Inflammatory macrophage treated with lipopolysaccharide for 1 hour (primary cell): ENCODE data around the gene TRMT11.

Experiments
- DNase-seq, 2 donors: peaks; one replicate each; pipeline ENCODE4 v3.0.0-alpha.2; 2020 to 2022

Gene TRMT11

GRCh38 chr6:125994670-125995488 is 8.5 kb downstream of the TRMT11 start:
- no peak for DNase-seq

- peak; percentile 35 to 86 for DNase-seq
Observed at GRCh38 chr6:125995972-125996580, 9.7 kb downstream of the TRMT11 start.

DNA sequence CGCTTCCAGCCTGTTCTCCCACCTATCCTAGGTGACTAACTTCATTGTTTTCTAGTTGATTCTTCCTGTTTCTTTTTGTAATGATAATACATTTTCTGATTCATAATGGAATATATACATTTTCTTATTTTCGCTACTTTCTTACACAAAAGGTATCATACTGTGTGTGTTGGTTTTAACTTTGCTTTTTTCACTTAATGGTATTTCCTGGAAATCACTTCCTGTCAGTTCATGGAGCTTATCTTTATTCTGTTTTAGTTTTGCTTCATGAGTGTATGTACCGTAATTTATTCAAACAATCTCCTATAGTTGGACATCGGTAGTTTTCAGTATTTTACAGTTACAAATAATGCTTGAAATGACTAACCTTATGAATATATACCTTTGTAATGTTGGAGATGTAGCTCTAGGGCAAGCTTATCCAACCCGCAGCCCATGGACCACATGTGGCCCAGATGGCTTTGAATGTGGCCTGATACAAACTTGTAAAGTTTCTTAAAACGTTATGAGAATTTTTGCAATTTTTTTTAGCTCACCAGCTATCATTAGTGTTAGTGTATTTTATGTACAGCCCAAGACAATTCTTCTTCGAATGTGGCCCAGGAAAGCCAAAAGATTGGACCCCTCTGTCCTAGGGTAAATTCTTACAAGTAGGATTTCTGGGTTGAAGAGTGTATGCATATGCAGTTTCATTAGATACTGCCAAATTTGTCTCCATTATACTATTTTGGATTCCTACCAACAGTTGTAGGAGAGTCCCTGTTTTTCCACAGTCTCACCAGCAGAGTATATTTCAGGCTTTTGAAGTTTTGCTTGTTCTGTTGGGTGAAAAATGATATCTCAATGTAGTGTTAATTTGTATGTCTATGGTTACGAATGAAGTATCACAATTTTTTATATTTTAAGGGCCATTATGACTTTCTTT is 16.7 kb downstream of the TRMT11 start:
- no peak for DNase-seq

DNA sequence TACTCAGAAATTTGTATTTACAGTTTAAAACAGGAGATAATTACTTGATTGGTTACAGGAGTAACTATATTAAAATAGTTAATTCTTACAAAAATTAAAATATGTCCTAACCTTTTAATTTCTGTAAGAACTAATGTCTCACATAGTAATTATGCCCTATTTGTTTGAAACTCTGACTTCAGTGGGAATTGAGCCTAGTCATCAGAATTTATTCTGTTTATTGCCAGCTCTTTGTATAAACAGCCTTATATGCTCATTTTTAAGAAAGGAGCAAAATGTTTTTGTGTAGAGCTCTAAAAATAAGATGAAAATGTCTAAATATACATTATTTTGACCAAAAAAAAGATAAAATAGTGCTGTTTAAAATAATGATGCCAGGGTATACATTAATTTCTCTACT is 21.5 kb downstream of the TRMT11 start:
- no peak for DNase-seq

DNA sequence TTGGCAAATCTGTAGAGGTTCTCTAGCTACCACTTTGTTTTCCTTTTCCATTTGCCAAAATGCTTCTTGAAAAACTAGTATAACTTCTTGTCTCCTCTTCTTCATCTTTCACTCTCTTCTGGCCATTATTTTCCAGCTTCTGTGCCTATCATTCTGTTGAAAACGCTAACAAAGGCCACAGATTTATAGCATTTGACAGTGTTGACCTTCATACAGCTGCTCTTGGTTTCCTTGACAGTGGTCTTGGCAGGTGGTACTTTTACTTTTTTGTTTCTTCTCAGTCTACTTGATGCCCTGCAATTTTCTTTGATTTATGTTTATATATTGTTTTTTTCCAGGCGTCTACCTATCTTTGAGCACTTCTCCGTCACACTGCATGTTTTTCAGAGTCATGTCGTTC is 23.7 kb downstream of the TRMT11 start:
- no peak for DNase-seq

- DNase-seq, result no peak
Observed at GRCh38 chr6:126015863-126016262, 29.5 kb downstream of the TRMT11 start.

DNA sequence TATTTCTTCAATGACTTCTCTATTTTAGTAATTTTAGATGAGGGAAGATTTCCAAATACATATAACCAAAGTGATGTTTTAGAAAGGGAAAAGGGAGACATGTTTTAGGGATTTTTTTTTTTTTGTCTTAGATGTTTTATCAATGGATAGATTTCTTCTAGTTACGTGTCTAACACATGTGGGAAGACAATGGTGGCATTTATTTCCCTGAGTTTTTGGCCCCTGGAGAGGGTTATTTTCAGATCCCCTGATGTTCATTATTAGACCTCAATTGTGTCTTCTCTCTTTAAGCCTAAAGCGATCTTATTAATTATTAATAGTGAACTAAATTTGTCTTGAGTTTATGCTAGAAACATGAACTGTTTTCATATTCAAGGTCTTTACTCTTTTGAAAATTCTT is 30.3 kb downstream of the TRMT11 start:
- no peak for DNase-seq

DNA sequence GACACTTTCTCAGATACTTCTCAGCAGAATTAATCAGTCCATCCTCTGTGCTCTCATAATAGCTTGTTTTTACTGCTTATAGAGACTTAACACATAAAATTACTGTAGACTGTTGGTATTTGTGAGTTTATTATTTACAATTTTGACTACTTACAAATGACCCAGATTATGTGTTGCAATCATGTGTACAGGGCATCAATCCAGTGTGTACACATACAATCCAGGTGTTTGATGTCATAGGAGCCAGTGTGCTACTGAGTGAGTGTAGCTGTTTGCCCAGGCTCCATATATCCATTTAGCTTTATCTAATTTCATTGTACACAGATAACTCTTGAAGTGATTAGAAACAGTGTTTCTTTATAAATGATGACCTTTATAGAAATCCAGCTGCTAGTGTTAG is 31.3 kb downstream of the TRMT11 start:
- DNase-seq, result no peak

GRCh38 chr6:126020305-126021050 is 34.1 kb downstream of the TRMT11 start:
- no peak for DNase-seq

DNA sequence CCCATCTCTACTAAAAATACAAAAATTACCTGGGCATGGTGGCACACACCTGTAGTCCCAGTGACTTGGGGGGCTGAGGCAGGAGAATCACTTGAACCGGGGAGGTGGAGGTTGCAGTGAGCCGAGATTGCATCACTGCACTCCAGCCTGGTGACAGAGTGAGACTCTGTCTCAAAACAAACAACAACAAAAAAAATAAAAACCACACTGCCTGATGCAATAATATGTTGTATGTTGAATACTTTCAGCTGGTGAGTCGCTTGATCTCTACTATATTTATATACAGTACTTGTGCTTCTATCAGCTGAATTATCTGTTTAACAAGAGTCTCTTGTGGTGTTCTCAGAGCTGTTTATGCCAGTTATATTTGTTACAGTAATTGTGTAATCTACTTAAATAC is 37.1 kb downstream of the TRMT11 start:
- peak in 1 of 2 donors; percentile 4 for DNase-seq

DNA sequence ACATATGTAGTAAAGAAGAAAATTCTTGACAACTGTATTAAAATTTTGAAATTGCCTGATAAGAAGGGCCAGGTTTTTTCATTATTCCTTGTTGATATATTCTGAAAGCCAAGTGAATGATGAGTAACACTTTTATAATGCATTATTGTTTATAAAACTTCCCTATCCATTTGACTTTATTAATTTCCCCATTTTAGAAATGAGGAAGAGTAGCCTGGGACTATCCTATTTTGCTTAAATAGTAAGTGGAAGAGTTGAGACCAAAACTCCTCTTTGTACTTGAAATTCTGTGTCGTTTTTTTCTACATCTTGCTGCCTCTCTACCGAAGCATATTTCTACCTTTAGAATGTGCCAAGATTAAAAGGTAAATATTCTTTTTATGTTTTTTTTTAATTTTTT is 39.7 kb downstream of the TRMT11 start:
- peak; percentile 45 to 54 for DNase-seq

DNA sequence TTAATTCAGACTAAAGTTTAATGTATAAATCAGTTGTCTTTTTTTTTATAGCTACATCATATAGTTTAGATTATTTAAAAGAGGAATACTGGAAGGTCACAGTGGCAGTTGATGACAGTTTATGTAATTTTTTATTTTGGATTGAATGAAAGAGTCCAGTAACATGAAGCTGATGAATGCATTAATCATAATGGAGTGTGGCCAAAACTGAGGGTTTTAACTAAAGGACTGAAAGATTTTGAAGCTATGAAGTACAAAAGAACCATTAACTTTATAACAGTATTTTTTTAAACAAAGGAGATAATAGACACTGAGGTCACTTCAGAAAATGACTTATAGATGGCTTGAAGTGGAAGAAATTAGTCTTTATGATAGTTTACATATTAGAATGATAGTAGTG is 41.3 kb downstream of the TRMT11 start:
- no peak for DNase-seq

DNA sequence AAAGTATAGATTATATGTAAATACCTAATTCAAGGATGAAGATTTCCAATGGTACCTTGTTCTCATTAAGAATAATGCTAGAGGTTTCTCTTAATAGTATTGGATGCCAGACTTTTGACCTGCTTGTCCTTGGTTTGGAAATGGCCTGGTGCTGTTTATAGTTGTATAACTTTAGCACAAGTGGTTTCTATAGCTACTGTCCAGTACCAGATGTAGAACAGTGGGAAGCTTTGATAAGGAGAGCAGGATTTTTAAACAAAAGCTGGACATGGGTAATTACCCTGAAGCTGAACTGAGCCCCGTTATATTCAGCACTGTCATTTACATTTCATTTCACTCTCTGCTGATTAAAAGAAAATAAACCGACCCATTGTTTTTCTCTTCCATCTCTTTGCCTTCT is 43.7 kb downstream of the TRMT11 start:
- no peak for DNase-seq

DNA sequence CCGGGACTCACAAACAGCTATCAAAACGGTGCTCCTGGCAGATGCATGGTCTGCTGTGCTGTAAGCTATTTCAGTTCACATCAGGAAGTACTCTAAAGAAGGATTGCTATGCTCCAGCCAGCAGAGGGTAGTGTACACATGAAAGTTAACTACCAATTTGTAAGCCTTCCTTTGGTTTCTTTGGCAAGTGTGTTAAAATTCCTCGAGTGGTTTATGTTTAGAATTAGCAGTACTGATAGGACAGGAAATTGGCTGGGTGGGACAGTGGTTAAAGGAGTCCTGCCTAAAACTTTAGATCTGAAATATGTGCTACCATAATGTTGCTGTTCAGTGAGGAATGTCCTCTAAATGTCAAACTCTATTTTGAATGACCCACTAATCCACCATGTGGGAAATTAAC is 47.4 kb downstream of the TRMT11 start:
- DNase-seq, result peak; percentile 14 to 38

DNA sequence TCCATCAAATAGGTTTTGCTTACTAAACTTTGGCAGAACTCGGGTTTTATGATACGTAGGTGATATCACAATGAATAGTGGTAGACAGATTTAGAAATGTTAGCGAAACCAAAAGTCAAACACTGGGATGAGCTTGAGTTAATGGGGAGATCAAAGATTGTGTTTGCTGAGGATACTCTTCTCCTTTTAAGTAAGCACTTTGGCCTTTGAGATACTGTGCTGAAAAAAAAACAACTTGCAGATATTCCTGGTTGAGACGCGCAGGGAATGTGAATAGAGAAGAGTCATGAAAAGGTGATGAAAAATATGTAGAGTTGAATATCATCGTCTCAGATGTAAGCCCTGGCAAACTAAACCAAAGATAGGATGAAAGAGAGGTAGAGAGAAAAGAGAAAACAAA is 48.3 kb downstream of the TRMT11 start:
- DNase-seq, result no peak

GRCh38 chr6:126035764-126036163 is 49.4 kb downstream of the TRMT11 start:
- no peak for DNase-seq

GRCh38 chr6:126038234-126038633 is 51.9 kb downstream of the TRMT11 start:
- DNase-seq, result no peak

DNA sequence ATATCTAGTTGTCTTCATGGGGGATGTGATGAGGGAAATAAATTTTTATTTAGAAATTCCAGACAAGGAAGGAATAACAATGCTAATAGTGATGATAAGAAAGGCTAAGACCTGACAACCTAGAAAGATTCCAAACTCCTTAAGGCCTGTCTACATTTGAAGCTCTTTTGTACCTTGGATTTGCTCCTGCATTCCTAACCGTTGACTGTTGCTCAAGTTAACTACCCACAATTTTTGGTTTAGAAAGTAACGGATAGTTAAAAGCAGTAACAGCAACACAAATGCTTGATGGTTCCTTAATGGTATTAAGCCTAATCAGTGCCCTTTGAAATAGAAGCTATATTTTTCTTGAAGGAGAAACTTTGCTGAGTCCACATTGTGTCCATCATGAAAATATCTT is 52.9 kb downstream of the TRMT11 start:
- no peak for DNase-seq

- DNase-seq, result no peak
Observed at GRCh38 chr6:126040394-126040793, 54.1 kb downstream of the TRMT11 start.

GRCh38 chr6:126040826-126041225 is 54.5 kb downstream of the TRMT11 start:
- DNase-seq, result peak; percentile 47 to 69

GRCh38 chr6:126041516-126041915 is 55.2 kb downstream of the TRMT11 start:
- no peak for DNase-seq

DNA sequence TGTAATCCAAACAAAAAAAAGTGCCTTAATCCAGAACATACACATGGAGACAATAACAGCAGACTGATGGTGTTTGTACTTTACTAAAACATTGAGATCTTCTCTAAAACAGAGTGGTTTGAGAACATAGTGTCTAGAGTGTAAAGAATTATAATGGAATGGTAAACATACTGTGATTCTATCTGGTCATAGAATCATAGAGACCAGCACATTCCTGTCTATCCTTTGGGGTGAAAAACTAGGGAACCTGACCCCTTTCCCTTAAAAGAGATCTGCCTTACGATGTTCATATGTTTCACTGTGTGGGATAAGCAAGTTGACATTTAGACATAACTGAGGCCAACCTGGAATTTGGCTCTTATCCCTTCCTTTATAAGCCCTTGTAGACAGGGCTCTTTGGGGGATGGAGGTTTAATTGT is 55.7 kb downstream of the TRMT11 start:
- no peak for DNase-seq

- DNase-seq, result no peak
Observed at GRCh38 chr6:126047648-126048047, 61.3 kb downstream of the TRMT11 start.
